HUDEP-2 (cell line): ENCODE results near the gene SYNJ2BP.
"Not testable (repeated sequence)": the region's sequence is repeated elsewhere in the genome, so short reads cannot be mapped to it uniquely, and the experiment has no call there.

ENCODE experiments used
- DNase-seq, 76 experiments: peaks; one replicate each; lab custom pipeline; 2025; ENCODE audit not compliant: unreplicated experiment in 76 of 76; lab: John Stamatoyannopoulos, UW

The SYNJ2BP gene

DNA sequence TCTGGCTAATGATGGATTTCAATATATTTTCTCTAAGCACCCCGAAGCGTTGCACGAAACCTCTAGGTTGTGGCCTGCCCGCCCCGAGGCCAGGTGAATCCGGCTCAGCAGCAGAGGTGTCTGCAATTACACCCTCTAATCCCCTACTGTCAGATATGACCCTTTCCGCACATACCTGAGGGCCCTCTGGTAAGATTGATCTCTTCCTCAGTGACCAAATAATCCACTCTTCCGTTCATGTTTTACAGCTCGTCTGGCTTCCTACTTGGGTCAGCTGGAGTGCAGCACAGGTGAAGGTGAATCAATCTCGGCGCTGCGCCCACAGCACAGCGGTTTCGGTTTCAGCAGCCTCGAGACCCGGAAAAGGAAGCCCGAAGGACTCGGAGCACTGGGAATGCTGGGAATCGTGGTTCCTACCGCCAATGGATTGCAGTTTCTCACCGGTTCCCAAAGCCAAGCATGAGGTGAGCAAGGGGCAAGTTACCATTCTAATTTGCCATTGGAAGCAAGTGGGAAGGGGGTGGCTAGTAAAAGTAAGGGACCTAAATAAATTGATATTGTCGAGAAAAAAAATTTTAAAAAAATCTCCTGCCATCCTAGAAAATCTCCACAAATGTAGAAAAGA is at the start of gene SYNJ2BP:
Gene SYNJ2BP, minus strand, starts transcription at position 366 of the 625 bp plus-strand sequence. Its CDS starts 127 bp downstream, at position 239.
- DNase-seq: no peak

GRCh38 chr14:70454731-70455130 is 37.8 kb upstream of the SYNJ2BP start:
- peak in 5 of 76 experiments; percentile 2 to 27 (median 8) for DNase-seq

DNA sequence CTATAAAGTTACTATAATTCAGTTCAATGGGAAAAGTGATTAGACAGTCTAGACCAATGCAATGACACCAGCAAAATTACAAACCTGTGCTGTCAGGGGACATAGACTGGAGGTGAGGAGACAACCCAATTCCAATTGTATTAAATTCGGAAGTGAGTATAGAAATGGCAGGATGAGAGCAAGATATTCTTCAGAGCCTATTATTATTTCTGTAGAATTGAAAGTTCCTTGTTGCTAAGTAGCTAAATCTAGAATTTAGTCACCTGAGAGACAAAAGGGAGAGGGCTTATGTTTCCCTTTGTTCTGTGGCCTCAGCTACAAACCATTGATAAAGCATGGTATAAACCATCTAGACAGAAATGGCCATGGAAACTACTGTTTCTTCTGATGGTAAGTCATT is 35.0 kb upstream of the SYNJ2BP start, which contains the start of gene ADAM21:
Gene ADAM21, plus strand, starts transcription at position 301 of the 400 bp plus-strand sequence. CDS start 5,326 bp downstream, outside the sequence.
- DNase-seq: no peak

GRCh38 chr14:70448633-70449340 is 31.9 kb upstream of the SYNJ2BP start:
- DNase-seq: no peak

DNA sequence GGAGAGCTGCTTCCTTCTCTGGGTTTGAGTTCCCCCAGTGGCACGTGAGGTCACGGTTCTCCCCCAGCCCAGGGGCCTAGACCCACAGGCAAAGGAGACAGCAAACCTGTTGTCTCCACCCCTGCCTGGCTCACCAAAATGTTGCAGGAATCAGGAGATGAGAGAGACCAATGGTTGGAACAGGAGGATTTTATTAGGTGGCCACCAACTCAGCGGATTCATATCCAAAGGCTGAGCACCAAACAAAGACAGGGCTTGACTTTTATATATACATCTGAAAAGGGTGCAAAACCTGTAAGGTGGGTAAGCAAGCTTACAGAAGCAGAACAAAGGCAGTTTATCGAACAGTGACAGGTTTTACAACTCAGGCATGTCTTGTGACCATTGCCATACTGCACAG is 25.9 kb upstream of the SYNJ2BP start:
- no peak for DNase-seq

GRCh38 chr14:70441641-70442040 is 24.8 kb upstream of the SYNJ2BP start:
- no peak for DNase-seq

DNA sequence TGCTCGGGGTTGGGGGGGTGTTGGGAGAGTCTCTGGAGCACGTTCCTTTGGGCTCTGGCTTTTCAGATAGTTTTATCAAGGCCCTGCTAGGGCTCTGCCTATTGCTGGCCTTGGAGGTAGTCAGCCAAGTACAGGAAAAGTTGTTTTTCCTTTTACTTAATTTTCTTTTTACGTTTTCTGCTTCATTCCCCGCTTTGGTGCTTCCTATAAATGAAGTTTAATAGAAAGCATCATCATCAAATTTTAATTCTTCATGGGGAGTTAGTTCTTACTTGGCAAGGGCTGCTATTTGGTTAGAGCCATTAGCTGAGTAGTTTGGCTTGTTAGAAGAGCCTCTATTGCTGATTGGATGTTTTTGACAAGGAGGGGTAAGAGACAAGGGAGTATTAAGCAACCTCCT is 20.0 kb upstream of the SYNJ2BP start:
- no peak for DNase-seq

- DNase-seq: not testable (repeated sequence)
Measured at GRCh38 chr14:70426555-70426954, 9.7 kb upstream of the SYNJ2BP start.

GRCh38 chr14:70425354-70425753 is 8.5 kb upstream of the SYNJ2BP start:
- peak in 15 of 76 experiments; percentile 0 to 53 (median 7) for DNase-seq

DNA sequence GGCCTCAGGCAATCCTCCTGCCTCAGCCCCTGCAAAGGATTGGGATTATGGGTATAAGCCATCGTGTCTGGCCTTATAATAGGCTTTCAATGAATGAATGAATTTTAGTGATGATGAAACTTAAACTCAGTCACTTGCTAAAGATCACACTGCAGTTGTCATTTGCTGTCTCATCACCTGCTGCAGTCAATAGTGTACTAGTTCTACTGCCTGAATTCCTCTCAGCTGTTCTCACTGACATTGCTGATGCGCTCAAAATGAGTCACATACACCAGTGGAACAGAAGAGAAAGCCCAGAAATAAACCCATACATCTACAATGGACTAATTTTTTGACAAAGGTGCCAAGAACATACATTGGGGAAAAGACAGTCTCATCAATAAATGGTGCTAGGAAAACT is 5.6 kb upstream of the SYNJ2BP start:
- no peak for DNase-seq

DNA sequence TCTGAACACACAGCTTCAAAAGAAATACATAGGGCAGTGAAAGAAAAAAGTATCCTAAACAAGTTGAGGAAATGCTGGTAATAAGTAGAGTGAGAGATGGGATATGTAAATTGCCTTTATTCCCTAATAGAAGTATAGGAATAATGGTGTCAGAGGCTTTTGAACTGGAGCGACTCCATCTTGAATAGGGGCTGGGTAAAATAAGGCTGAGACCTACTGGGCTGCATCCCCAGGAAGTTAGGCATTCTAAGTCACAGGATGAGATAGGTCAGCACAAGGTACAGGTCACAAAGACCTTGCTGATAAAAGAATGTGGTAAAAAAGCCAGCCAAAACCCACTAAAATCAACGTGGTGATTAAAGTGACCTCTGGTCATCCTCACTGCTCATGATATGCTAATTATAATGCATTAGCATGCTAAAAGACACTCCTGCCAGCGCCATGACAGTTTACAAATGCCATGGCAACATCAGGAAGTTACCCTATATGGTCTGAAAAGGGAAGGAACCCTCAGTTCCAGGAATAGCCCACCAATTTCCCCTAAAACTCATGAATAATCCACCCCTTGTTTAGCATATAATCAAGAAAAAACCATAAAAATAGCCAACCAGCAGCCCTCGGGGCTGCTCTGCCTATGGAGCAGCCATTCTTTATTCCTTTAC is 2.5 kb upstream of the SYNJ2BP start:
- not testable (repeated sequence) for DNase-seq

DNA sequence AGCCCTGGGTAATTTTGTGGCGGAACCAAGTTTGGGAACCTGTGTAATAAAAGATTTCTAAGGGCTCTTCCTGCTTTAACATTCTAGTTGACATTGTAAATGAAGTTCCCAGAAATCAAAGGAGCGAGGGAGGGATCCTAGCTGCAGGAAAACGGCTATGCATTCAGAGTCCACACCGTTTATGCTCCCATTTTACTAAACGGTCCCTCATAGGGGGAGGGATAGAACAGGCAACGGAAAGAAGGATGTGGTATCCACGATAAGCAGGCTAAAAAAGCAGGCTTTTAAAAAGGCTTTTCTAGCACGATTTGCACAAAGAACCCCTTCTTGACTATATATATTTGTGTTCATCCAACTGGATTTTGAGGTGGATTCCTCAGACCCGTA is 559 bp downstream of the SYNJ2BP start:
- DNase-seq: no peak

DNA sequence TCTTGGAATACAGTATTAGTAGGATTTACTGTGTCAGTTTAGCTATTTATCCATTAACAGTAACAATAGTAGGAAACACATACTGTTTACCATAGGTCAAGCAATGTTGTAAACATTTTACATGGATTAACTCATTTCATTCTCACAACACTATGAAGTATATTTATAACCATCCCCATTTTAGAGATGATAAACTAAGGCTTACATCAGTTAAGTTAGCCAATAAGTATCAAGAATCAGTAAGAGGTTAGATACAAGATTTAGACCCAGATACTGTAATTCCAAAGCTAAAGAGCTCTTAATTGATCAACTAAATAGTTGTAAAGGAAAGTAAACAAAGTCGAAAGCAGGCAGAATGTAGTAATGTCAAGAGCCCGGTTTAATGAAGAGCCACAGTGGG is 1.1 kb downstream of the SYNJ2BP start:
- no peak for DNase-seq

GRCh38 chr14:70407621-70408020 is 9.3 kb downstream of the SYNJ2BP start:
- no peak for DNase-seq

GRCh38 chr14:70406216-70406615 is 10.7 kb downstream of the SYNJ2BP start:
- peak in 4 of 76 experiments; percentile 1 to 6 (median 3) for DNase-seq

DNA sequence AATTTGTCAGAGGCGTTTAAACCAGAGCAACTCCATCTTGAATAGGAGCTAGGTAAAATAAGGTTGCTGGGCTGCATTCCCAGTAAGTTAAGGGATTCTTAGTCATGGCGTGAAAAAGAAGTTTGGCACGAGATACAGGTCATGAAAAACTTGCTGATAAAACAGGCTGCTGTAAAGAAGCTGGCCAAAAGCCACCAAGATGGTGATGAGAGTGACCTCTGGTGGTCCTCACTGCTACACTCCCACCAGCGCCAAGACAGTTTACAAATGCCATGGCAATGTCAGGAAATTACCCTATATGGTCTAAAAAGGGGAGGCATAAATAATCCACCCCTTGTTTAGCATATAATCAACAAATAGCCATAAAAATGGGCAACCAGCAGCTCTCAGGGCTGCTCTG is 13.6 kb downstream of the SYNJ2BP start:
- DNase-seq: peak in 53 of 76 experiments; percentile 0 to 73 (median 26)

DNA sequence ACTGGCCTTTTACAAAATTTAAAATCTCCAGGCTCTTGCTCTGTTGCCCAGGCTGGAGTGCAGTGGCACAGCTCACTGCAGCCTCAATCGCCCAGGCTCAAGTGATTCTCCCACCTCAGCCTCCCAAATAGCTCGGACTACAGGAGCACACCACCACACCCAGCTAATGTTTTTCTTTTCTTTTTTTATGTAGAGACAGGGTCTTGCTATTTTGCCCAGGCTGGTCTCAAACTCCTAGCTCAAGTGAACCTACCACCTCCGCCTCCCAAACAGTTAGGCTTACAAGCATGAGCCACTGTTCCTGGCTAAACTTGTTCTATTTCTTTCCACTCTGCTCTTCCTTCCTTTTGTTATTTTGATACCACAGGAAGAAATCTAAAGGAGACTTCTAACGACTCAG is 15.2 kb downstream of the SYNJ2BP start:
- no peak for DNase-seq

GRCh38 chr14:70398706-70399431 is 18.0 kb downstream of the SYNJ2BP start:
- DNase-seq: no peak

- no peak for DNase-seq
Measured at GRCh38 chr14:70398280-70398679, 18.6 kb downstream of the SYNJ2BP start.

DNA sequence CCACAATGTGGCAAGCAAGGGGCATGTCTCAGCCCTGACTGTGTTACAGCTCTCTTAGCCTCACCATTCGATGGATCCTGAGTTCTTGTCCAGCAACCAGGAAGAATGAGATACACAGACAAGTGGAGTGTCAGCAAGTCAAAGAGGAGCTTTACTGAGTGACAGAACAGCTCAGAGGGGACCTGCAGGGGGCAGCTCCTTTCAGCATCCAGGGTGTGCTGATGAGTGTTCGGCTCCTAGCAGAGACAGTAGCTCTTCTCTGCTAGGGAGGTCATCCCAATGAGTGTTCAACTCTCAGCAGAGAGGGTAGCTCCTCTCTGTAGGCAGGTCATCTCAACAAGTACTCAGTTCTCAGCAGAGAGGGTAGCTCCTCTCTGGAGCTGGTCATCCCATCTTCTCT is 19.1 kb downstream of the SYNJ2BP start:
- no peak for DNase-seq
